Lower leg skin (tissue), 4 donors: ENCODE measurements around the gene DCAF12. TPM values are rescaled to one million over a fixed set of nuclear protein-coding genes. Genes with fewer than 3 reads are reported as not detected.

Experiments
- DNase-seq, 2 donors: peaks; one replicate each; pipeline ENCODE4 v3.0.0-alpha.2; 2019; ENCODE audit warnings: low spot score in 2 of 2
- H3K4me3 ChIP-seq: fragments of 200-600 bp; sonication (generic); 2 replicates; pipeline ENCODE4 v1.5.1; 2017; ENCODE audit warnings: mild to moderate bottlenecking, low read depth; ENCODE audit not compliant: poor library complexity, severe bottlenecking
- POLR2A ChIP-seq, 2 donors: fragments of 450-650 bp; IDR thresholded peaks; one replicate each; pipeline ENCODE4 v1.6.1; 2016 to 2017; ENCODE audit warnings: antibody characterized with exemption in 2 of 2, mild to moderate bottlenecking in 1 of 2, moderate library complexity in 1 of 2
- WGBS, 2 donors: methylation state at CpG; one replicate each; pipeline ENCODE4 v1.1.5; 2018; 5-methylcytosine and 5-hydroxymethylcytosine counted together
- intact Hi-C: fragments of 100-400 bp; cut with DNase I; formaldehyde crosslinking; loops from one replicate; pipeline ENCODE4 v1.15.0; 2023; ENCODE audit warnings: low total_unique reads
- total RNA-seq, 4 donors: library from RNA; depleted of rRNA; stranded (reverse); fragments of >200 nt; gene quantifications; one replicate each; pipeline ENCODE4 v1.1.0, GENCODE V29; 2016
- TF ChIP-seq, protein P1 (sequence below), 3 donors: fragments of 450-650 bp; IDR thresholded peaks; one replicate each; pipeline ENCODE4 v1.5.1; 2016; ENCODE audit warnings: antibody characterized with exemption in 3 of 3, mild to moderate bottlenecking in 3 of 3, moderate library complexity in 2 of 3

Gene DCAF12
- total RNA-seq, 4 donors from 2014 or later, result 21.9 to 30.7 (median 26.8) TPM

- 35 to 40% methylated on average over 3 of the region's 3 CpGs for WGBS, 2 donors
- no peak for DNase-seq
- intact Hi-C loops, result no loop called here
- no peak for TF ChIP-seq POLR2A (IDR thresholded peaks at IDR 0.05)
- TF ChIP-seq, protein P1, sequence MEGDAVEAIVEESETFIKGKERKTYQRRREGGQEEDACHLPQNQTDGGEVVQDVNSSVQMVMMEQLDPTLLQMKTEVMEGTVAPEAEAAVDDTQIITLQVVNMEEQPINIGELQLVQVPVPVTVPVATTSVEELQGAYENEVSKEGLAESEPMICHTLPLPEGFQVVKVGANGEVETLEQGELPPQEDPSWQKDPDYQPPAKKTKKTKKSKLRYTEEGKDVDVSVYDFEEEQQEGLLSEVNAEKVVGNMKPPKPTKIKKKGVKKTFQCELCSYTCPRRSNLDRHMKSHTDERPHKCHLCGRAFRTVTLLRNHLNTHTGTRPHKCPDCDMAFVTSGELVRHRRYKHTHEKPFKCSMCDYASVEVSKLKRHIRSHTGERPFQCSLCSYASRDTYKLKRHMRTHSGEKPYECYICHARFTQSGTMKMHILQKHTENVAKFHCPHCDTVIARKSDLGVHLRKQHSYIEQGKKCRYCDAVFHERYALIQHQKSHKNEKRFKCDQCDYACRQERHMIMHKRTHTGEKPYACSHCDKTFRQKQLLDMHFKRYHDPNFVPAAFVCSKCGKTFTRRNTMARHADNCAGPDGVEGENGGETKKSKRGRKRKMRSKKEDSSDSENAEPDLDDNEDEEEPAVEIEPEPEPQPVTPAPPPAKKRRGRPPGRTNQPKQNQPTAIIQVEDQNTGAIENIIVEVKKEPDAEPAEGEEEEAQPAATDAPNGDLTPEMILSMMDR (IDR thresholded peaks at IDR 0.05), result no peak
- H3K4me3 ChIP-seq, result no peak overlapping the region
These were observed 67.2 kb downstream of the DCAF12 start for GRCh38 chr9:34059281-34059680.

GRCh38 chr9:34049630-34050384 lies 76.7 kb downstream of the DCAF12 start:
- WGBS, 2 donors, result 37 to 49% methylated on average over 18 of the region's 18 CpGs
- no peak for TF ChIP-seq POLR2A (IDR thresholded peaks at IDR 0.05)
- TF ChIP-seq, protein P1 (IDR thresholded peaks at IDR 0.05), result no peak
- intact Hi-C loops, result no loop called here
- DNase-seq, result no peak
- H3K4me3 ChIP-seq, result peak overlapping the region; percentile 77

GRCh38 chr9:34048727-34049629 lies 77.5 kb downstream of the DCAF12 start, which contains the start of gene UBAP2:
UBAP2 (minus strand) TSS chr9:34048887; CDS start chr9:34017148, 31,739 bp downstream.
- peak; percentile 97 to 100 for DNase-seq
- WGBS, 2 donors, result 0 to 1% methylated on average over 50 to 63 of the region's 70 CpGs
- TF ChIP-seq, protein P1 (IDR thresholded peaks at IDR 0.05), result no peak
- TF ChIP-seq POLR2A (IDR thresholded peaks at IDR 0.05), result peak in 1 of 2 donors; percentile 30
- H3K4me3 ChIP-seq, result peak within 1 kb of the TSS; percentile 77
- intact Hi-C loops, result no loop called here

DNA sequence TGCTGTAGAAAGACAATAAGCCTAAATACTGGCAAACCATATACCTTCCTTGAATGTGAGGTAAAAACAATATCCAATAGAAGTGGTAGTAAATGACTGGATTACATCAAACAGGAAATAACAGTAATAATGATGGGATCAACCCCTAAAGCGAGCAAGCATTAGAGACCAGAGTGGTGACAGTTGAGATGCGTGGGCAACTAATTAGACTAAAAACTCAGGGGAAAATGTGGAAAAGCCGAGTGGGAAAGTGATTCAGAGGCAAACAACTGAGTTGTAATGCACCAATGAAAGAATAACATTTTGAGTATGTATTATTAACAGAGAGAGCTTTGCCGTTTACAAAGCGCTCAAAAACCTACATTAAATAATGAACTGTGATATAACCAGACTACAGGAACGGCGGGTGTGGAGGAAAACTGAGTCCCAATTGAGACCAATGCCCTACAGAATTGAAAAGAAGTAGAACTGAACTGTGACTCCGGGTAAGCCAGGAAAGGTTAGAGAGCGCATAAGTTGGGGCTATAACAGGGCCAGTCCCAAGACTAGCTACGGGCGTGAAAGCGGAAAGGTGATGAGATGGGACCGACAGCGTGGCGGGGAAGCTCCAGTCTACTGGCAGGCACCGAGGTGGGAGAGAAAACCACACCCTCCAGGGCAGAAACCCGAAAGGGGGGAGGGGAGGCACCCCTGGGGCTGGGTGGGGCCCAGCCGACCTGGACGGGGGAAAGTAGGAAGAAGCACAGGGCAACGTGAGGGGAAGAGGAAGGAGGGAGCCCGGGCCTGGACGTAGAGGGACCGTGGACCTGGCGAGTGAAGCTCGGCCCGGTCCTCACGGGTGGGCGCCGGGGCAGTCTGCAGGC lies 78.4 kb downstream of the DCAF12 start:
- TF ChIP-seq POLR2A (IDR thresholded peaks at IDR 0.05), result no peak
- TF ChIP-seq, protein P1 (IDR thresholded peaks at IDR 0.05), result no peak
- DNase-seq, result peak; percentile 48 to 91
- intact Hi-C loops, result no loop called here
- peak overlapping the region; percentile 77 for H3K4me3 ChIP-seq
- WGBS, 2 donors, result 0 to 1% methylated on average over 29 of the region's 29 CpGs

- no peak overlapping the region for H3K4me3 ChIP-seq
- 55 to 56% methylated on average over 5 of the region's 5 CpGs for WGBS, 2 donors
- intact Hi-C loops, result no loop called here
- no peak for DNase-seq
- no peak for TF ChIP-seq POLR2A (IDR thresholded peaks at IDR 0.05)
- TF ChIP-seq, protein P1 (IDR thresholded peaks at IDR 0.05), result no peak
These were observed 79.6 kb downstream of the DCAF12 start for GRCh38 chr9:34046784-34047379.
